Transverse colon (tissue), 4 donors: Measurements from ENCODE around the gene OR1J4.

Source experiments
- CTCF ChIP-seq, 5 experiments: fragments of 200-600 bp in 3 of 5; fragments of 450-650 bp in 2 of 5; sonication (generic) in 3 of 5; IDR thresholded peaks; 1 replicate in 2 of 5; 2 replicates in 3 of 5; pipeline ENCODE4 v1.5.1; 2016 to 2017; ENCODE audit warnings: antibody characterized with exemption in 5 of 5, inconsistent platforms in 3 of 5, mild to moderate bottlenecking in 2 of 5, moderate library complexity in 1 of 5
- POLR2AphosphoS5 ChIP-seq, 3 donors: sonication (generic); formaldehyde crosslinking; IDR thresholded peaks; one replicate each; pipeline ENCODE4 v1.6.1; 2016; ENCODE audit warnings: antibody characterized with exemption in 3 of 3

GRCh38 chr9:122538757-122539156 lies 19.8 kb downstream of the OR1J4 start:
- no peak for TF ChIP-seq CTCF (IDR thresholded peaks at IDR 0.05)
- TF ChIP-seq POLR2AphosphoS5 (IDR thresholded peaks at IDR 0.05) = no peak
